Astrocyte (in vitro differentiated cells and primary cell): ENCODE results near the gene ACKR3.

Source experiments
- CTCF ChIP-seq: IDR thresholded peaks from 2 replicates; pipeline ENCODE4 v1.5.1; 2011; ENCODE audit warnings: low read depth, mild to moderate bottlenecking, inconsistent platforms, low read length, moderate library complexity; ENCODE audit not compliant: insufficient read depth
- EZH2 ChIP-seq: IDR thresholded peaks from 2 replicates; pipeline ENCODE4 v1.6.1; 2012; ENCODE audit warnings: mild to moderate bottlenecking, low read length, inconsistent platforms; ENCODE audit not compliant: insufficient read depth

- TF ChIP-seq CTCF = no peak
- no peak for TF ChIP-seq EZH2
Observed at GRCh38 chr2:236628256-236628901, 58.8 kb downstream of the ACKR3 start.
